Motor neuron (in vitro differentiated cells): Measurements from ENCODE around the gene RANBP1. TPM values are rescaled to one million over a fixed set of nuclear protein-coding genes. Genes with fewer than 3 reads are reported as not detected.
A peak's percentile ranks its signal among the peaks of the same experiment; 100 is the strongest.

Experiments
- ATAC-seq, 8 experiments: fragments of 200-7000 bp; cut with Tn5 transposase; replicated peaks in 6 of 8; 2 replicates each; pipeline ENCODE4 v1.8.0; 2021; ENCODE audit warnings: mild to moderate bottlenecking in 8 of 8, moderate library complexity in 8 of 8
- H3K27ac ChIP-seq, 2 donors: fragments of 250-450 bp; sonication (Bioruptor Pico); 2 replicates each; pipeline ENCODE4 v1.9.0; 2021; ENCODE audit warnings: antibody characterized with exemption in 2 of 2, mild to moderate bottlenecking in 2 of 2, moderate library complexity in 1 of 2
- H3K4me1 ChIP-seq, 2 donors: fragments of 250-450 bp; sonication (Bioruptor Pico); replicated peaks in 1 of 2; 2 replicates each; pipeline ENCODE4 v1.6.1; 2021; ENCODE audit warnings: antibody characterized with exemption in 2 of 2, mild to moderate bottlenecking in 2 of 2, moderate library complexity in 1 of 2
- H3K4me3 ChIP-seq, 5 donors: fragments of 250-450 bp; sonication (Bioruptor Pico); 2 replicates each; pipeline ENCODE4 v1.9.0; 2021; ENCODE audit warnings: antibody characterized with exemption in 5 of 5, mild to moderate bottlenecking in 5 of 5, moderate library complexity in 4 of 5
- WGBS, 10 experiments: fragments of 450-650 bp; shearing (Covaris generic); methylation state at CpG; one replicate each; pipeline ENCODE4 v1.0.0; 2022; 5-methylcytosine and 5-hydroxymethylcytosine counted together
- in situ Hi-C, 9 experiments: fragments of 400-800 bp; cut with MboI; loops; one replicate each; pipeline ENCODE4 v1.15.0; 2021; ENCODE audit warnings: low sequenced_read_pairs in 9 of 9, low pct_unique_long_range_greater_than_20kb in 2 of 9; ENCODE audit not compliant: unreplicated experiment in 9 of 9
- total RNA-seq, 8 experiments: library from RNA; unstranded; fragments of 300-600 nt; gene quantifications; 2 replicates each; pipeline versions ENCODE4 v1.2.3 to v1.2.4, GENCODE V29; 2022

RANBP1 gene
- total RNA-seq, 8 experiments from 2014 or later: 105 to 282 (median 143) TPM

DNA sequence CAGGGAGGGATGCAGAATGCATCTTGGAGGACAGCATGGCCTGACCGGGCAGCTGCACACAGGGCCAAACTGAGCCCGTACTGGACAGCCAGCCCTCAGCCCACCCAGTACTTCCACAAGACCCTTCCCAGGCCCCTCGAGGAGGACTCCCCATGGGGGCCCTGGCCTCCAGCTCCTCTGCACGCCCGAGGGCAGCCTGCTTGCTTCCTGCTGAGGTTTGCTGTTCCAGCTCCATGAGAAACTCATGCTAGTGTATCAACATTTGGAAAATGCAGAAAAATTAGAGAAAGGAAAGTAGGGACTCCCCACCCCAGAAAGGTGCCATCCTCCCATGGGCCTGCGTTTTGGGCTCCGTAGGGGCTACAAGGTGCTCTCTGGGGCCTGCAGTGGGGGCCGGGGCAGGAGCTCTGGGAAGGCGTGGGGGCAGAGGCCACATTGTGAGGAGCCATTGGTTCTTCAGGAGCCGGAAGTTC, 56.3 kb downstream of the RANBP1 start:
- WGBS, 10 experiments: 43 to 100% (median 81%) methylated on average over 1 to 3 of the region's 10 CpGs; no CpG with 5 or more reads in 7 of the 10 experiments
- in situ Hi-C loops: loop anchor here in 5 of 9 experiments (25.0 kb wide), 3 partner anchors 90 to 290 kb away; partner anchors contain the start of gene RTN4R (in 2 of the 5)

DNA sequence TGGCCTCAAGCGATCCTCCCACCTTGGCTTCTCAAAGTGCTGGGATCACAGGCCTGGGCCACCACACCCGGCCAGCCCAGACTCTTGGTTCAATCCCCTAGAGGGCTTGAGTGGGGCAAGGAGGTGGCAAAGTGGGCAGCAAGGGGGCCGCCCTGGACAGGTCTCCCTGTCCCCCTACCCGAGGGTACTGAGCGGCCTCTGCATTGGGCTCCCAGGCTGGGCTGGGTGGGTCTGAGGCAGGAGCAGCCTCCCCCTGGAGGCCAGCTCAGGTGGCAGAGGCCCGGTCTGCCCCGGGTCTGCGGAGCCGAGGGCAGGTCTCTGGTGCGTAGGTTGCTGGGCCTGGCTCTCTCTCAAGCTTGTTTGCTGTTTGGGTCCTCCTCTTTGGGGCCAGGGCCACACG, 57.3 kb downstream of the RANBP1 start:
- ATAC-seq: no peak
- Histone ChIP-seq H3K4me1 (peaks cover 32 to 33% of the 10 kb centered on the region in 2 donors), H3K4me3 (no peak overlapping the region), H3K27ac (no peak overlapping the region)
- in situ Hi-C loops: loop anchor here in 5 of 9 experiments (25.0 kb wide), 3 partner anchors 89 to 289 kb away; partner anchors contain the start of gene RTN4R (in 2 of the 5)
- 41 to 100% (median 81%) methylated on average over 1 to 4 of the region's 11 CpGs; no CpG with 5 or more reads in 6 of the 10 experiments for WGBS, 10 experiments

More for the DNA sequence above, 56.3 kb downstream of the RANBP1 start:
- no peak overlapping the region for H3K27ac ChIP-seq
- no peak overlapping the region for H3K4me3 ChIP-seq
- peaks cover 22% of the 10 kb centered on the region in 2 donors for H3K4me1 ChIP-seq
- ATAC-seq: no peak

DNA sequence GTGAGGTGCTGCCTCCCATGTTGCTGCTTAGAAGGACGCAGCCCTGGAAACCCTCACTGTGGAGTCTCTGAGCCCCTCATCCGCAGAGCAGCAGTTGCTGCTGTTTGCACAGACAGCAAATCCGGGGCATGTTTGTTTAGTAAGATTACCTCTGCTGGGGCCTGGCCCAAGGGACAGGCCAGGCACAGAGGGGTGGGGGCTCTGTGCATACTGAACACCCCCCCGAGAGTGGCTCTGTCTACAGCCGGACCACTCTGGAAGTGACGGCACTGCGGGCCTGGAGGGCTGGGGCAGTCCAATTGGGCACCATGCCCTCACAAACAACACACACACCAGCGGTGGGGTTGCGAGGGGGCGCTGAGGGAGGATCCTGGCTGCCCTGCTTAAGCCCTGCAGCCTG, 57.9 kb downstream of the RANBP1 start:
- ATAC-seq: peak in 3 of 8 experiments; percentile 9 to 61 (median 12)
- no peak overlapping the region for H3K27ac ChIP-seq
- WGBS, 10 experiments: 17 to 80% (median 35%) methylated on average over 1 to 4 of the region's 10 CpGs; no CpG with 5 or more reads in 7 of the 10 experiments
- in situ Hi-C loops: loop anchor here in 5 of 9 experiments (25.0 kb wide), 3 partner anchors 89 to 289 kb away; partner anchors contain the start of gene RTN4R (in 2 of the 5)
- no peak overlapping the region for H3K4me3 ChIP-seq
- peaks cover 38% of the 10 kb centered on the region in 2 donors for H3K4me1 ChIP-seq

DNA sequence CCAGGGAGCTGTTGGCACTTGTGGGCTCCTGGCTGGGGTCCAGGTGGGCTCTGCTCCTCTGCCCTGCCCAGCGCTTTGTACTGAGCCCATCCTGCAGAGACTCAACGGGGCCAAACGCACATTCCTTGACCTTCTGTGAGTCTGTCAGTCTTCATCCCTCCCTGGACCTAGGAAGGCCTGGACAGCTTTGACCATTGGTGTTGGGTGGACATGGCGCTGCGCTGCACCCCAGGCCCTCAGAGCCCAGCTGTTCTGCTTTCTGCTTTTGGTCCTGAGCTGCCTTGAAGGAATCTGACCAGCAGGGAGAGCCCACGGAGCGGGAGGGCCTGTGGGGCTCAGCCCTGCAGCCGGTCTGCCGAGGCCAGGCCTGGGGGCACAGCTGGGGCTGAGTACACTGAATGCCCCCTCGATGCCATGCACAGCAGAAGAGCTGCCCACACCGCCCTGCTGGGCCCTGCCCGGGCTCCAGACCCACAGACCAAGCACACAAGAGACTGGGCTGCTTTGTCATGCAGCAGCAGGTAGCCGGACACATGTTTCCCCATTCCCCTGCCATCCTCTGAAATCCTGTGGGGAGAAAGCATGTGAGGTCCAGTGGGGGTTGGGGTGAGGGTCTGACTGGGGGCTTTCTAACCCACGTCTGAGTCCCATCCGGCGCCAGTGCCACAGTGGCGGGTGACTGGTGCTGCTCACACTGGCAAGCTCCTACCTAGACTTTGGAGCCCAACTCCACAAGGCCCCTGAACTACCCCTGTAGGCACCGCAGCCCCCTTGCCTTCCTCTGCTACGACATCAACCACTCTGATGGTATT, 59.1 kb downstream of the RANBP1 start:
- in situ Hi-C loops: loop anchor here in 5 of 9 experiments (25.0 kb wide), 3 partner anchors 87 to 287 kb away; partner anchors contain the start of gene RTN4R (in 2 of the 5)
- ATAC-seq: peak in 4 of 8 experiments; percentile 15 to 67 (median 42)
- Histone ChIP-seq H3K4me3 (no peak overlapping the region), H3K4me1 (peaks cover 41 to 46% of the 10 kb centered on the region in 2 donors), H3K27ac (peak overlapping the region in 1 of 2 donors; percentile 61)
- WGBS, 10 experiments: 46 to 100% (median 48%) methylated on average over 2 to 8 of the region's 19 CpGs; no CpG with 5 or more reads in 7 of the 10 experiments

DNA sequence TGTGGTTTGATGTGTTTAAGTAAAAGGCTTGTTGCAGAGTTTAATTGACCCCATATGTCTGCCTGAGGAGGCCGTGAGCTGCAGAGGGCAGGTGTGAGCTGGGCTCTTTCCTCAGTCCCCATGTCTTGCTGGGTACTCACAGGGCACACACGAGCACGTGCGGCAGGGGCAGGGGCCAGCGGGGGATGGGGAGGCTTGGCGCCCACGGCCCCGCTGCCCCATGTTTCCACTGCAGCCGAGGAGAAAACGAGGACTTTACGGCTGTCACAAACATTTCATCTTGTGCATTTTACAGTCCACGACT, 59.6 kb downstream of the RANBP1 start:
- H3K27ac ChIP-seq: peak overlapping the region in 1 of 2 donors; percentile 61
- 60% methylated on average over 3 of the region's 12 CpGs; no CpG with 5 or more reads in 9 of the 10 experiments for WGBS, 10 experiments
- H3K4me1 ChIP-seq: peaks cover 43 to 48% of the 10 kb centered on the region in 2 donors
- no peak overlapping the region for H3K4me3 ChIP-seq
- ATAC-seq: peak in 1 of 8 experiments; percentile 14
- in situ Hi-C loops: no loop called here

DNA sequence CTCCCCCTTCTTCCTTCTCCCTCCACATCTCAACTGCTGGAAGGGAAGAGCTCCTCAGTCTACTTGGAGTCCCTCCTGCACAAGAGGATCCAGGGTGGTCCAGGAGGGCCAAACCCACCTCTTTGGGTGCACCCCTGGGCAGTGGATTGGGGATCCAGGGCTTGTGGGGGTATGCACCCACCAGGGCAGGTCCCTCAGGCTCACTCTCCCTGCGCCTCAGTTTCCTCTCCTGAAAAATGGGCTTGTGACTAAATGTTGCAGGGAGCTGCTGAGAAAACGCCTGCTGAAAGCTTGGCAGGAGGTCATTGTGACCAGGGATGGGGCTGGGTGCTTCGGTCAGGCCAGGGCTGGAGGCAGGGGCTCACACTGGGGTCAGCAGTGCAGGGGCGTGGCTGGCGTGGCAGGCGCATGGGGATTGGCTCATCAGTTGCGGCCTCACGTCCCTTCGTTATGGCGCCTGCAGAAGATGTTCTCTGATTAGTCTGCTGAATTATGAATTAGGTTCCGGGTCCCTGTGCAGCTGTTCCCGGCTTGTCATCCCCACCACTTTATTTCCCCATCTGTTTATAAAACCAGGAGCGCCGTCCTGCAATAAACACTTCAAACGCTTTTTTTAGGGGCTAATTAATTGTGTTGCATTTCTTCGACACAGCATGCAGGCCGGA, 60.6 kb downstream of the RANBP1 start:
- WGBS, 10 experiments: 0 to 68% (median 43%) methylated on average over 1 to 7 of the region's 17 CpGs; no CpG with 5 or more reads in 5 of the 10 experiments
- ATAC-seq: no peak
- H3K27ac ChIP-seq: no peak overlapping the region
- no peak overlapping the region for H3K4me3 ChIP-seq
- peaks cover 53 to 57% of the 10 kb centered on the region in 2 donors for H3K4me1 ChIP-seq
- in situ Hi-C loops: no loop called here

Other genes starting within 250 kb of the RANBP1 start
- gene COMT, start 174.3 kb upstream of the RANBP1 start, total RNA-seq: 10 to 100 TPM; 22.7 to 99.4 (median 40.8) TPM
- gene TXNRD2, start 174.3 kb upstream of the RANBP1 start, total RNA-seq: 10 to 100 TPM in 4 of 8 experiments, 1 to 10 TPM in 4; 2.4 to 33.9 (median 9.9) TPM
- gene ARVCF, start 99.3 kb upstream of the RANBP1 start, total RNA-seq: 10 to 100 TPM in 7 of 8 experiments, 1 to 10 TPM in 1; 9.5 to 49.9 (median 39.2) TPM
- gene TANGO2, start 95.0 kb upstream of the RANBP1 start, total RNA-seq: 10 to 100 TPM in 5 of 8 experiments, 1 to 10 TPM in 3; 5.4 to 36.3 (median 14.5) TPM
- gene DGCR8, start 35.9 kb upstream of the RANBP1 start, total RNA-seq: 10 to 100 TPM; 10.9 to 51.6 (median 20.2) TPM
- 10 to 100 TPM; 25.7 to 71.2 (median 50.0) TPM for gene TRMT2A, start 1.1 kb downstream of the RANBP1 start, total RNA-seq
- 10 to 100 TPM in 3 of 8 experiments, 1 to 10 TPM in 5; 4.5 to 34.5 (median 8.9) TPM for gene ZDHHC8, start 15.7 kb downstream of the RANBP1 start, total RNA-seq
- 1 to 10 TPM in 4 of 8 experiments, under 1 TPM in 3, not detected in 1; 0.56 to 7.6 (median 1.2) TPM for gene CCDC188, start 35.0 kb downstream of the RANBP1 start, total RNA-seq
- gene RTN4R, start 152.2 kb downstream of the RANBP1 start, total RNA-seq: 10 to 100 TPM in 3 of 8 experiments, 1 to 10 TPM in 5; 1.0 to 17.7 (median 6.3) TPM
- 10 to 100 TPM; 31.4 to 62.4 (median 41.0) TPM for gene DGCR6L, start 204.0 kb downstream of the RANBP1 start, total RNA-seq